ENCODE measurements around the gene EMX1. TPM values are rescaled to one million over a fixed set of nuclear protein-coding genes. Genes with fewer than 3 reads are reported as not detected.

Gene EMX1
- total and polyA plus RNA-seq, 2 of the 13 experiments (the other 11 are each of a cell fraction or from before 2014, with no cell fraction given) = 0.62 to 4.9 TPM

GRCh38 chr2:72915907-72916742 is 1.2 kb upstream of the EMX1 start (continued):
- 0 out of 2 replicates have a peak, but pooled peaks have one; percentile 76 for TF ChIP-seq SNAI1 (CRISPR knock-in tag; IDR thresholded peaks at IDR 0.05; ENCODE audit: borderline replicate concordance)
- TF ChIP-seq KMT2B (CRISPR knock-in tag; IDR thresholded peaks at IDR 0.05) = peak; percentile 52; the same call in 1 of the 2 replicates
- TF ChIP-seq ZUFSP (CRISPR knock-in tag; IDR thresholded peaks at IDR 0.05; ENCODE audit: borderline replicate concordance) = no peak
- TF ChIP-seq ZNF280D (CRISPR knock-in tag; IDR thresholded peaks at IDR 0.05) = 0 out of 2 replicates have a peak, but pooled peaks have one; percentile 49
- no peak for TF ChIP-seq WIZ (CRISPR knock-in tag; IDR thresholded peaks at IDR 0.05)
- peak; percentile 78; the same call in 1 of the 2 replicates for TF ChIP-seq CAMTA2 (CRISPR knock-in tag; IDR thresholded peaks at IDR 0.05; ENCODE audit: borderline replicate concordance)
- 0 out of 2 replicates have a peak, but pooled peaks have one; percentile 13 for TF ChIP-seq AHDC1 (CRISPR knock-in tag; IDR thresholded peaks at IDR 0.05; ENCODE audit: borderline replicate concordance)
- no peak for TF ChIP-seq ZC3H4 (CRISPR knock-in tag; IDR thresholded peaks at IDR 0.05; ENCODE audit: borderline replicate concordance)
- TF ChIP-seq HNF1B (CRISPR knock-in tag; IDR thresholded peaks at IDR 0.05) = peak; percentile 71; the same call in 1 of the 2 replicates
- no peak for TF ChIP-seq CENPBD1 (CRISPR knock-in tag; IDR thresholded peaks at IDR 0.05; ENCODE audit: borderline replicate concordance, low read depth)
- no peak for TF ChIP-seq ZFP82 (CRISPR knock-in tag; IDR thresholded peaks at IDR 0.05; ENCODE audit: borderline replicate concordance)

Data from HepG2 (cell line).